ENCODE data around the gene ITGA5. TPM values are rescaled to one million over a fixed set of nuclear protein-coding genes. Genes with fewer than 3 reads are reported as not detected.
A peak's percentile ranks its signal among the peaks of the same experiment; 100 is the strongest.

ITGA5 gene
- total and polyA plus RNA-seq, 4 experiments from 2014 or later, result 28.8 to 162 (median 111) TPM

DNA sequence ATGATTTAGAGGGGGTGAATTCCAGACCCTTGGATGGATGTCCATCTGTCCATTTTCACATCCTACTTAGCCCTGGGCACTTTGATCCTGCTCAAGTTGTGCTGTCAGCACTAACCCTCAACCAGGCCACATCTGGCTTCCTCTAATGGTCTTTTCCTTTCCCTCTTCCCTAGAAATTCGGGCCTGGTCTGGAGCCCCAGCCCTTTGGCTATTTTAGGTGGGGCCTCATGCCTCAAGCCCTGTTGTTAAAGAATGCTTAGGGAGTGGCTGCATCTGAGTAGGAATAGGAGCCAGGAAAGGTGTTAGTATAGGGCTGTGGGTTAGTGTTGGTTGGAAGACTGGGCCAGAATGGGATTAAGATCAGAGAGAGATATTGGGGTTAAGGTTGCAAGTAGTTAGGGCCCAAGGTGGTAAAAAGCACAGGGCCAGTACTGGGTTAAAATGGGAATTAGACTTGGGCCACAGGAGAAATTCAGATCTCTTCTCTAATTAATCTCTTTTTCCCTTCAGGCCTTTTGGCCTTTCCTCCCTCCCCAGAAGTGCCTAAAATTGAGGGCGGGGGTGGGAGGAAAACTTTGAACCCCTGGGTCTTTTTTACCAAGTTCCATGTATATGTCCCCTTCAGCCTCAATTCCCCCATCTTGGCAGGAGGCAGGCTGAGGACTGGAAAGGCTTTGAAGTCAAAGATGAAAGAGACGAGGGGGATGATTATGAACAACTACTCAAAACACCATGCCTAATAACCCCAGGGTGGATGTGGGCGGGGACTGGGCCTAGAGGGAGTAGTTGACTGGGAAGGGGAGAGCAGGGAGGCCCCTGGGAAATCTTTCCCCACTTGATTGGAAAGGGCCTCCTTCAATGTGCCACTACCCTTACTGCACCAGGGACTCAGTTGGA lies 30.6 kb downstream of the ITGA5 start:
- H3K9me3 ChIP-seq (ENCODE audit: control insufficient read depth in 1 of 2, low read length in 2 of 2), result no peaks in the 10 kb centered on the region
- Mint-ChIP-seq H3K36me3 (peaks cover 4% of the 10 kb centered on the region in 2 donors), H3K27me3 (no peaks in the 10 kb centered on the region), H3K27ac (peak overlapping the region in 5 of 7 donors; percentile 3 to 91 (median 60)), H3K9me3 (no peaks in the 10 kb centered on the region), H3K4me3 (peak overlapping the region in 1 of 8 donors; percentile 16), H3K4me1 (peaks cover 14 to 33% (median 15%) of the 10 kb centered on the region in 4 donors)
- intact Hi-C loops (cut with micrococcal nuclease), result no loop called here
- no peaks in the 10 kb centered on the region for H3K36me3 ChIP-seq (ENCODE audit: insufficient read depth, low read length)
- DNase-seq, result no peak
- H3K4me3 ChIP-seq (ENCODE audit: low read length in 2 of 2), result no peak overlapping the region
- ChIA-PET POLR2A (ENCODE audit: partially characterized antibody) (no interaction called here), CTCF (ENCODE audit: partially characterized antibody) (interaction anchor here (0.9 to 10.3 kb wide), 6 partner anchors 9 to 51 kb away, joined by 3 to 108 read pairs (median 4); no protein-coding TSS in a partner anchor)
- H3K27me3 ChIP-seq (ENCODE audit: insufficient read depth, low read length), result no peaks in the 10 kb centered on the region
- no peak overlapping the region for H3K27ac ChIP-seq (ENCODE audit: low read depth, low read length)
- peaks cover 27% of the 10 kb centered on the region for H3K4me1 ChIP-seq (ENCODE audit: insufficient read depth, low read length)

- no peak overlapping the region for H3K4me3 Mint-ChIP-seq
- H3K9me3 Mint-ChIP-seq, result no peaks in the 10 kb centered on the region
- intact Hi-C loops (cut with micrococcal nuclease), result no loop called here
- H3K36me3 Mint-ChIP-seq, result peaks cover 4% of the 10 kb centered on the region in 2 donors
- Histone ChIP-seq H3K4me1 (ENCODE audit: insufficient read depth, low read length) (peaks cover 16% of the 10 kb centered on the region), H3K36me3 (ENCODE audit: insufficient read depth, low read length) (no peaks in the 10 kb centered on the region), H3K27me3 (ENCODE audit: insufficient read depth, low read length) (no peaks in the 10 kb centered on the region), H3K9me3 (ENCODE audit: control insufficient read depth in 1 of 2, low read length in 2 of 2) (no peaks in the 10 kb centered on the region), H3K4me3 (ENCODE audit: low read length in 2 of 2) (no peak overlapping the region), H3K27ac (ENCODE audit: low read depth, low read length) (no peak overlapping the region)
- ChIA-PET CTCF (ENCODE audit: partially characterized antibody) (interaction anchor here (1.0 to 10.3 kb wide), 6 partner anchors 8 to 136 kb away, joined by 3 to 108 read pairs (median 4); no protein-coding TSS in a partner anchor), POLR2A (ENCODE audit: partially characterized antibody) (interaction anchor here (1.0 kb wide), 1 partner anchor 18 kb away, joined by 3 read pairs; no protein-coding TSS in a partner anchor)
- peak overlapping the region in 3 of 7 donors; percentile 31 to 32 (median 32) for H3K27ac Mint-ChIP-seq
- peaks cover 7 to 24% (median 14%) of the 10 kb centered on the region in 4 donors for H3K4me1 Mint-ChIP-seq
- DNase-seq, result no peak
- no peaks in the 10 kb centered on the region for H3K27me3 Mint-ChIP-seq
Observed at GRCh38 chr12:54387114-54387467, 32.0 kb downstream of the ITGA5 start.

- Mint-ChIP-seq H3K27me3 (no peaks in the 10 kb centered on the region), H3K27ac (peak overlapping the region in 4 of 7 donors; percentile 31 to 50 (median 32)), H3K4me1 (peaks cover 2 to 19% (median 9%) of the 10 kb centered on the region in 4 donors), H3K9me3 (no peaks in the 10 kb centered on the region), H3K4me3 (no peak overlapping the region), H3K36me3 (no peaks in the 10 kb centered on the region)
- intact Hi-C loops (cut with micrococcal nuclease), result no loop called here
- Histone ChIP-seq H3K36me3 (ENCODE audit: insufficient read depth, low read length) (no peaks in the 10 kb centered on the region), H3K4me3 (ENCODE audit: low read length in 2 of 2) (no peak overlapping the region), H3K27ac (ENCODE audit: low read depth, low read length) (no peak overlapping the region), H3K9me3 (ENCODE audit: control insufficient read depth in 1 of 2, low read length in 2 of 2) (no peaks in the 10 kb centered on the region), H3K4me1 (ENCODE audit: insufficient read depth, low read length) (peaks cover 11% of the 10 kb centered on the region), H3K27me3 (ENCODE audit: insufficient read depth, low read length) (no peaks in the 10 kb centered on the region)
- POLR2A ChIA-PET (ENCODE audit: partially characterized antibody), result interaction anchor here (1.0 kb wide), 1 partner anchor 18 kb away, joined by 3 read pairs; no protein-coding TSS in a partner anchor
- CTCF ChIA-PET (ENCODE audit: partially characterized antibody), result interaction anchor here (0.8 to 10.3 kb wide), 7 partner anchors 7 to 135 kb away, joined by 3 to 108 read pairs (median 4); no protein-coding TSS in a partner anchor
- no peak for DNase-seq
Observed at GRCh38 chr12:54386403-54387113, 32.5 kb downstream of the ITGA5 start.

- POLR2A ChIA-PET (ENCODE audit: partially characterized antibody), result no interaction called here
- Mint-ChIP-seq H3K27me3 (no peaks in the 10 kb centered on the region), H3K4me1 (peaks cover 0 to 9% (median 8%) of the 10 kb centered on the region in 4 donors), H3K27ac (no peak overlapping the region), H3K36me3 (no peaks in the 10 kb centered on the region), H3K4me3 (no peak overlapping the region), H3K9me3 (no peaks in the 10 kb centered on the region)
- Histone ChIP-seq H3K27me3 (ENCODE audit: insufficient read depth, low read length) (no peaks in the 10 kb centered on the region), H3K4me1 (ENCODE audit: insufficient read depth, low read length) (peaks cover 6% of the 10 kb centered on the region), H3K4me3 (ENCODE audit: low read length in 2 of 2) (no peak overlapping the region), H3K9me3 (ENCODE audit: control insufficient read depth in 1 of 2, low read length in 2 of 2) (no peaks in the 10 kb centered on the region), H3K27ac (ENCODE audit: low read depth, low read length) (no peak overlapping the region), H3K36me3 (ENCODE audit: insufficient read depth, low read length) (no peaks in the 10 kb centered on the region)
- intact Hi-C loops (cut with micrococcal nuclease), result no loop called here
- CTCF ChIA-PET (ENCODE audit: partially characterized antibody), result interaction anchor here (10.3 kb wide), 1 partner anchor 13 kb away, joined by 108 read pairs; no protein-coding TSS in a partner anchor
- peak in 1 of 5 donors; percentile 16 for DNase-seq
Observed at GRCh38 chr12:54385251-54385914, 33.7 kb downstream of the ITGA5 start.

DNA sequence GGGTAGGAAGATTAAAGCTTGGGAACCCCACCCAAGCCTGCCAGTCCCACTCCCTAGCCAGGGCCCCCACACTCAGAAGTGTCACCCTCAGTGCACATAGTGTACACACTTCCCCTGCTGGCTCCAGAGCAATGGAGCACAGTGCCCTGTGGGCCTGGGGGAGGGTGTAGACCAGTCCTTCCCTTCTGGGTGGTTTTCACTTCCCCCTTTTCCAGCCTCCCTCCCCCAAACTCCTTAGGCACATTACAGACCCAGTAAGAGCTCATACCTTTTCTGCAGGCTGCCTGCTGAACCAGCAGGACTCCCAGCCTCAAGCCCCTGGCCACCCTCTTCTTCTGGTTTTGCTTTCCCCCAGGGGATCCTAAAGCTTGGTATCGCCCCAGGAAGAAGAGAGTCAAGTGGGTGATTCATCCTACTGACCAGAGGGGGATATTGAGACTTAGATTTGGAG lies 34.5 kb downstream of the ITGA5 start, which contains the start of gene ZNF385A:
TSS of gene ZNF385A (minus strand) at position 143 of the 451 bp plus-strand sequence. CDS start 219 bp downstream, outside the sequence.
- no peaks in the 10 kb centered on the region for H3K36me3 ChIP-seq (ENCODE audit: insufficient read depth, low read length)
- no peaks in the 10 kb centered on the region for H3K27me3 Mint-ChIP-seq
- H3K4me1 Mint-ChIP-seq, result peaks cover 2 to 7% (median 5%) of the 10 kb centered on the region in 4 donors
- H3K27ac ChIP-seq (ENCODE audit: low read depth, low read length), result no peak within 1 kb of the TSS
- intact Hi-C loops (cut with micrococcal nuclease), result no loop called here
- H3K27ac Mint-ChIP-seq, result peak within 1 kb of the TSS in 1 of 7 donors; percentile 57
- no peak within 1 kb of the TSS for H3K4me3 ChIP-seq (ENCODE audit: low read length in 2 of 2)
- H3K4me3 Mint-ChIP-seq, result no peak within 1 kb of the TSS
- DNase-seq, result peak in 1 of 5 donors; percentile 5
- H3K9me3 Mint-ChIP-seq, result no peaks in the 10 kb centered on the region
- no peaks in the 10 kb centered on the region for H3K27me3 ChIP-seq (ENCODE audit: insufficient read depth, low read length)
- CTCF ChIA-PET (ENCODE audit: partially characterized antibody), result interaction anchor here (10.3 kb wide), 1 partner anchor 14 kb away, joined by 108 read pairs; no protein-coding TSS in a partner anchor
- no peaks in the 10 kb centered on the region for H3K9me3 ChIP-seq (ENCODE audit: control insufficient read depth in 1 of 2, low read length in 2 of 2)
- H3K36me3 Mint-ChIP-seq, result no peaks in the 10 kb centered on the region
- POLR2A ChIA-PET (ENCODE audit: partially characterized antibody), result no interaction called here
- H3K4me1 ChIP-seq (ENCODE audit: insufficient read depth, low read length), result no peaks in the 10 kb centered on the region

DNA sequence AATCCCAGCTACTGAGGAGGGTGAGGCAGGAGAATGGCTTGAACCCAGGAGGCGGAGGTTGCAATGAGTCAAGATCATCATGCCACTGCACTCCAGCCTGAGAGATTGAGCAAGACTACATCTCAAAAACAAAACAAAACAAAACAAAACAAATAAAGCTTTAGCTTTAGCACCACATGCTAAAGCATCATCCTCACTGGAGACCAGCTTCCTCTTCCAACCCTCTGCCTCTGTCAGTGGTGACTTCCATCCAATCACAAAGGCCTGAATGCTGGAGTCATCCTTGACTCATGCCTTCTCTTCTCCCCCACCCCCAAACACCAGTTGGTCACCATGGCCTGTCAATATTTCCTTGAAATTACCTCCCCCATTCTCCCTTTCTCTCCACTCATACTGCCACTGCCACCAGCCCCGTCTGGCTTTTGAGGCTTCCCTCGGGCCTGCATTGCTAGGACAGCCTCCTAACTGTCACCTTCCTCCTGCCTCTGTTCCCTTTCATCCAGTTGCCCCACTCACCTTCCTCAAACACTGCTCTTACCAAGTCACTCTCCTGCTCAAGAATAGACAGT lies 35.9 kb downstream of the ITGA5 start:
- ChIA-PET POLR2A (ENCODE audit: partially characterized antibody) (interaction anchor here (0.6 kb wide), 1 partner anchor 341 kb away, joined by 3 read pairs; no protein-coding TSS in a partner anchor), CTCF (ENCODE audit: partially characterized antibody) (interaction anchor here (1.1 to 10.3 kb wide), 6 partner anchors 12 to 131 kb away, joined by 3 to 108 read pairs (median 20); no protein-coding TSS in a partner anchor)
- intact Hi-C loops (cut with micrococcal nuclease), result no loop called here
- Mint-ChIP-seq H3K27ac (no peak overlapping the region), H3K9me3 (no peaks in the 10 kb centered on the region), H3K27me3 (no peaks in the 10 kb centered on the region), H3K36me3 (no peaks in the 10 kb centered on the region), H3K4me3 (no peak overlapping the region), H3K4me1 (peaks cover 4 to 7% (median 6%) of the 10 kb centered on the region in 4 donors)
- Histone ChIP-seq H3K4me3 (ENCODE audit: low read length in 2 of 2) (no peak overlapping the region), H3K36me3 (ENCODE audit: insufficient read depth, low read length) (no peaks in the 10 kb centered on the region), H3K4me1 (ENCODE audit: insufficient read depth, low read length) (peaks cover 4% of the 10 kb centered on the region), H3K27me3 (ENCODE audit: insufficient read depth, low read length) (no peaks in the 10 kb centered on the region), H3K27ac (ENCODE audit: low read depth, low read length) (no peak overlapping the region), H3K9me3 (ENCODE audit: control insufficient read depth in 1 of 2, low read length in 2 of 2) (no peaks in the 10 kb centered on the region)
- no peak for DNase-seq
